GM21367 (cell line): ENCODE data around the gene FAM25G.

Experiments used
- ATAC-seq: cut with Tn5 transposase; IDR thresholded peaks from one replicate; pipeline ENCODE4 v1.9.1; 2021; ENCODE audit not compliant: unreplicated experiment

Gene FAM25G

GRCh38 chr10:47449102-47449978, 42.2 kb downstream of the FAM25G start:
- no peak for ATAC-seq

GRCh38 chr10:47447705-47448104, 43.8 kb downstream of the FAM25G start:
- no peak for ATAC-seq

- ATAC-seq, result no peak
These were observed 44.3 kb downstream of the FAM25G start for GRCh38 chr10:47447209-47447608.

GRCh38 chr10:47445720-47446119, 45.8 kb downstream of the FAM25G start:
- no peak for ATAC-seq

- no peak for ATAC-seq
These were observed 47.5 kb downstream of the FAM25G start for GRCh38 chr10:47444047-47444446.

- ATAC-seq, result no peak
These were observed 48.4 kb downstream of the FAM25G start for GRCh38 chr10:47443145-47443544.

GRCh38 chr10:47442351-47442750, 49.1 kb downstream of the FAM25G start:
- ATAC-seq, result no peak

- ATAC-seq, result no peak
These were observed 49.6 kb downstream of the FAM25G start for GRCh38 chr10:47441938-47442337.

- ATAC-seq, result no peak
These were observed 51.3 kb downstream of the FAM25G start for GRCh38 chr10:47440207-47440606.

- ATAC-seq, result no peak
These were observed 52.5 kb downstream of the FAM25G start for GRCh38 chr10:47438857-47439474.
